Ishikawa (cell line): Measurements from ENCODE around the gene TOMM6.

Source experiments
- CEBPB ChIP-seq: IDR thresholded peaks from 2 replicates; pipeline ENCODE4 v1.6.1; 2012
- CREB1 ChIP-seq: IDR thresholded peaks from 2 replicates; pipeline ENCODE4 v1.6.1; 2012; ENCODE audit warnings: low read depth
- EGR1 ChIP-seq: IDR thresholded peaks from 2 replicates; pipeline ENCODE4 v1.6.1; 2012
- EP300 ChIP-seq: IDR thresholded peaks from 2 replicates; pipeline ENCODE4 v1.6.1; 2012; ENCODE audit warnings: borderline replicate concordance
- FOXM1 ChIP-seq: IDR thresholded peaks from 2 replicates; pipeline ENCODE4 v1.6.1; 2012; ENCODE audit warnings: low read depth, borderline replicate concordance
- NFIC ChIP-seq: IDR thresholded peaks from 2 replicates; pipeline ENCODE4 v1.6.1; 2012
- RAD21 ChIP-seq: IDR thresholded peaks from 2 replicates; pipeline ENCODE4 v1.6.1; 2012; ENCODE audit warnings: low read depth
- TAF1 ChIP-seq: IDR thresholded peaks from 2 replicates; pipeline ENCODE4 v1.6.1; 2012; ENCODE audit warnings: low read depth, mild to moderate bottlenecking
- TCF12 ChIP-seq: IDR thresholded peaks from 2 replicates; pipeline ENCODE4 v1.6.1; 2012; ENCODE audit warnings: low read depth
- TEAD4 ChIP-seq: IDR thresholded peaks from 2 replicates; pipeline ENCODE4 v1.6.1; 2012
- YY1 ChIP-seq: IDR thresholded peaks from 2 replicates; pipeline ENCODE4 v1.6.1; 2012; ENCODE audit warnings: low read depth
- ZBTB7A ChIP-seq: IDR thresholded peaks from 2 replicates; pipeline ENCODE4 v1.6.1; 2012; ENCODE audit warnings: low read depth
- TF ChIP-seq, protein P1 (sequence below): IDR thresholded peaks from 2 replicates; pipeline ENCODE4 v1.6.1; 2012
- TF ChIP-seq, protein P2 (sequence below): IDR thresholded peaks from 2 replicates; pipeline ENCODE4 v1.6.1; 2012; ENCODE audit warnings: low read depth, mild to moderate bottlenecking
- TF ChIP-seq, protein P3 (sequence below): IDR thresholded peaks from 2 replicates; pipeline ENCODE4 v1.6.1; 2012

The TOMM6 gene

DNA sequence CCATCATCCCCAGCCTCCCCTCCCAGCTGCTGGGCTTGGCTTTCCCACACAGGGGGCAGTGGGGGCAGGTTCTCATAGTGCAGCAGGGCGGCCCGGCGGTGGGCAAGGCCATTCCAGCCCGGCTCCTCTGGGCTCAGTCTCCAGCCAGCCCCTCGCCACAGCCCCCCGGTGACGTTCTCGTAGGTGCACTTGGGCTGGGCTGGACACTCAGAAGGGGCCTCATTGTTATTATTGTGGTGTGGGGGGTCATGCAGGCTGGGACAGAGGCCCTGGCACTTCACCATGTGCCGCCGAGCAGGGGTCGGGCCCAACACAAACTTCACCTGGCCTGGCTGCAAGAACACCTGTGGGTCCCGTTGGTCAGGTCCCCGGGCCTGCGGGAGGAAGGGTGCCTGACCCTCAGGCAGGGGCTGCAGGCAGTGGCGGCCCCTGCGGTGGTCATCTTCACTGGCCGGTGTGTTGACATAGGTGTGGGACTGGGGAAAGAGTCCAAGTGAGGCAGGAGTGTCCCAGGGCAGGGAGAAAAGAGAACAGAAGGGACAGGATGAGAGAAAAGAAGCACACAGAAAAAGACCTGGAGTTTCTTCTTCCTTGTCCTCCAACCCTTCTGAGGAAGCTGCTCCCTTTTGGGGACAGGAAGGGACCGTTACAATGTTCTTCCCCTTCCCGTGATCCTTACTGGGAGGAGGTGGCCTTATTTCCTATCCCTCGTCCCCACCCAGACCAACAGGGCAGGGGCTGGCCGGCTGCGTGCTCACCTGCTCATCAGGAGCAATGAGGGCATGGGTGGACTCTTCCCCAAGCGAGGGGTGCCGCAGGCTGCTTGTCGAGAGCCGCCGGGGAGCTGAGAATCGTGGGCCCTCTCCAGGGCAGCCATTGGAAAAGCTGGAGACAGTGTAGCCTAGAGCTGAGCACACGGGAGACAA lies 16.2 kb upstream of the TOMM6 start:
- TF ChIP-seq TEAD4 (no peak), EGR1 (no peak), FOXM1 (no peak), NFIC (no peak), YY1 (no peak)
- TF ChIP-seq, protein P1, sequence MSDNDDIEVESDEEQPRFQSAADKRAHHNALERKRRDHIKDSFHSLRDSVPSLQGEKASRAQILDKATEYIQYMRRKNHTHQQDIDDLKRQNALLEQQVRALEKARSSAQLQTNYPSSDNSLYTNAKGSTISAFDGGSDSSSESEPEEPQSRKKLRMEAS = no peak
- TF ChIP-seq, protein P2, sequence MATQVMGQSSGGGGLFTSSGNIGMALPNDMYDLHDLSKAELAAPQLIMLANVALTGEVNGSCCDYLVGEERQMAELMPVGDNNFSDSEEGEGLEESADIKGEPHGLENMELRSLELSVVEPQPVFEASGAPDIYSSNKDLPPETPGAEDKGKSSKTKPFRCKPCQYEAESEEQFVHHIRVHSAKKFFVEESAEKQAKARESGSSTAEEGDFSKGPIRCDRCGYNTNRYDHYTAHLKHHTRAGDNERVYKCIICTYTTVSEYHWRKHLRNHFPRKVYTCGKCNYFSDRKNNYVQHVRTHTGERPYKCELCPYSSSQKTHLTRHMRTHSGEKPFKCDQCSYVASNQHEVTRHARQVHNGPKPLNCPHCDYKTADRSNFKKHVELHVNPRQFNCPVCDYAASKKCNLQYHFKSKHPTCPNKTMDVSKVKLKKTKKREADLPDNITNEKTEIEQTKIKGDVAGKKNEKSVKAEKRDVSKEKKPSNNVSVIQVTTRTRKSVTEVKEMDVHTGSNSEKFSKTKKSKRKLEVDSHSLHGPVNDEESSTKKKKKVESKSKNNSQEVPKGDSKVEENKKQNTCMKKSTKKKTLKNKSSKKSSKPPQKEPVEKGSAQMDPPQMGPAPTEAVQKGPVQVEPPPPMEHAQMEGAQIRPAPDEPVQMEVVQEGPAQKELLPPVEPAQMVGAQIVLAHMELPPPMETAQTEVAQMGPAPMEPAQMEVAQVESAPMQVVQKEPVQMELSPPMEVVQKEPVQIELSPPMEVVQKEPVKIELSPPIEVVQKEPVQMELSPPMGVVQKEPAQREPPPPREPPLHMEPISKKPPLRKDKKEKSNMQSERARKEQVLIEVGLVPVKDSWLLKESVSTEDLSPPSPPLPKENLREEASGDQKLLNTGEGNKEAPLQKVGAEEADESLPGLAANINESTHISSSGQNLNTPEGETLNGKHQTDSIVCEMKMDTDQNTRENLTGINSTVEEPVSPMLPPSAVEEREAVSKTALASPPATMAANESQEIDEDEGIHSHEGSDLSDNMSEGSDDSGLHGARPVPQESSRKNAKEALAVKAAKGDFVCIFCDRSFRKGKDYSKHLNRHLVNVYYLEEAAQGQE = no peak
- TF ChIP-seq, protein P3, sequence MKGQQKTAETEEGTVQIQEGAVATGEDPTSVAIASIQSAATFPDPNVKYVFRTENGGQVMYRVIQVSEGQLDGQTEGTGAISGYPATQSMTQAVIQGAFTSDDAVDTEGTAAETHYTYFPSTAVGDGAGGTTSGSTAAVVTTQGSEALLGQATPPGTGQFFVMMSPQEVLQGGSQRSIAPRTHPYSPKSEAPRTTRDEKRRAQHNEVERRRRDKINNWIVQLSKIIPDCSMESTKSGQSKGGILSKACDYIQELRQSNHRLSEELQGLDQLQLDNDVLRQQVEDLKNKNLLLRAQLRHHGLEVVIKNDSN = no peak

DNA sequence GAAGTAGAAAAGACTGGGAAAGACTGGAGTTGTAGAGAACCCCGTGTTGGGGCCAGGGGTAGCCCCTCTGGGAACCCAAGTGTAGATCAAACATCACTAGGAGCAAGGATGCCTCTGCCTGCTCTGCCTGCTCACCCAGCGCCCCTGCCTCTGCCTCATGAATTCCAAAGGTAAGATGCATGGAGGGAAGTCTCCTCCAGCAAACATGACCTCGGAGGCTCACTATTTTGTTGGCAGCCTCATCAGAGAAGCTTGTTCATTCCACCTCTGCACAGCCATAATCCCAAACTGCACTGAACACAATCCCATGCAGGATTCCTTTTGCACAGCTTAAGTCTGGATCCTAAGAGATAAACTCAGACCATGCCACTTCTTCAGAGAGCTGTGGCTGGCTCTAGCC lies 12.7 kb upstream of the TOMM6 start:
- no peak for TF ChIP-seq FOXM1
- no peak for TF ChIP-seq CEBPB
- no peak for TF ChIP-seq TAF1
- no peak for TF ChIP-seq EP300

DNA sequence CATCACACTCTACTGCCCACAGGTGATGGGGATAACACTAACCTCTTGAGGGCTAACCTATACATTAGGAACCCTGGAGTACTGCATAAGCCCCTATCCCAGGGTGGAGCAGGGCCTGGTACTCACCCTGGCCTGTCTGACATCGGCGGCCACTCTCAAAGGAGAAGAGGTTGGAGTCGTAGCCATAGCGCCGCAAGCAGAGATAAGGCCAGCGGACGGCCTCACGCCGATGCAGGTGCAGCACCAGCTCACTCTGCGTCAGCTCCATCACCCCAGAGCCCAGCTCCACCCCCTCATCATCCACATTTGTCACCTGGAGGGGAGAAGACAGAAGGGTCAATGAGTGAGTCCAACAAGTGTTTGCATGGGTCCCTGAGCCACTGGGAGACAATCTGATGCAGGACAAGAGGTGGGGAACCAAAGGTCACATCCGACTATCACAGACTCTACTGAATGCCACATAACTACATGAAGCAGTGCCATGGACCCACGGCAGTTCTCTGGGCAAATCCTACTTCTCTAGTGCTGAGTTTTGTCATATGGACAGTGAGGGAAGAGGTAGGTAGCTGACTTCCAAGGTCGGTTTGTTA lies 12.1 kb upstream of the TOMM6 start:
- no peak for TF ChIP-seq EP300
- TF ChIP-seq, protein P2 = no peak
- TF ChIP-seq TCF12 = no peak
- no peak for TF ChIP-seq ZBTB7A
- TF ChIP-seq, protein P3 = no peak
- TF ChIP-seq TAF1 = no peak
- TF ChIP-seq, protein P1 = no peak
- TF ChIP-seq YY1 = no peak
- no peak for TF ChIP-seq CREB1
- TF ChIP-seq EGR1 = no peak
- TF ChIP-seq TEAD4 = no peak

DNA sequence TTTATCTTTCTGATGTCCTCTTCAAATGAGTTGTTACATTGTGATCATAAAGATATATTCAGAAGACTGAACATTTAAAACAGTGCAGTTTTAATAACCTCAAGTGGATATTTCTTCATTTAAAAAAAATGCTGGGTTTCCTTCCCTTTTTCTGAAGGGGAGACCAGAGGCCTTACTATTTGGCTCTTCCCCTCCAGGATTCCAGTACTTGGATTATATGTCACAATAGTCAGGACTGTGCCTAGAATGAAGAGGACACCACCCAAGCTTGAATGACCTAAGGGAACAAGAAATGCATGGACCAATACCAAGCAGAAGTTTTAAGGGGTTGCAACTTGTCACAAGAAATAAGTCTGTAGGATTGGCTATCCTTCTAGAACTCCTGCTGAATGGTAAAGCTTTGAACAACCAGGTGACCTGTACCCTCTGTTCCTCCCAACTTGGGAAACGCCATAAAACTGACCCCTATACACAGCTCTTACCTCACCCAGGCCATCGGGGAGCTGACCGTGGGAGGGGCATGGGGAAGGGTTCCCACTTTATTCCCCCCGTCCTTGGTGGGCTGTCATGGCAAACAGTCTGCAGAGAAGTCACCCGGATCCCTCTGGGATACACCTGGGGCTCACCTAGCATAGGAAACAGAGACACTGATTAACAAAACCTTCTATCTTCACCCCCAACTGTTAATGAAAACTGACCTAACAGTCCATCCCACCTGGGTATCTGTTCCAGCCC lies 9.8 kb upstream of the TOMM6 start:
- TF ChIP-seq, protein P3 = no peak

DNA sequence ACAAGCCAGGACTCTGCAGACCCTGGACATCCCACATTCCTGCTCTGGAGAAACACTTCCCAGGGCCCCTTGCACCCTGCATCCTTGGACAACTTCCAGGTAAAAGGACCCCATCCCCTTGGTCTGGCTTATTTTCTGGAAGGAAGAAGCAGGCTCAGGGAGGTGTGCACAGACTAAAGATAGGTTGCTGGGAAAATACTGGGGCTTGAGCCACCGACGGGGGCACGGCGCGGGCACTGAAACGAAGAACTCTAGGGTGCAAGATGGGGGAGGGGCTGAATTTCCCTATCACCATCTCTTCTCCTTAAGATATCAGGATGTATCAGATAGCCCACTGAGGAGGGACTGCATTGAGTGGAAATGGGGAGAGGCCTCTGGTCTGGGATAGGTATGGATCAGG lies 8.6 kb upstream of the TOMM6 start:
- TF ChIP-seq TCF12 (no peak), ZBTB7A (no peak), NFIC (no peak), EGR1 (no peak), CEBPB (no peak), TEAD4 (no peak), RAD21 (no peak), FOXM1 (no peak)
- TF ChIP-seq, protein P2 = no peak
- TF ChIP-seq, protein P1 = no peak
- TF ChIP-seq, protein P3 = no peak
